GM18858 (cell line): ENCODE data around the gene C19orf38.

Experiments used
- ATAC-seq: cut with Tn5 transposase; IDR thresholded peaks from one replicate; pipeline ENCODE4 v1.9.1; 2021; ENCODE audit not compliant: unreplicated experiment

The C19orf38 gene, protein sequence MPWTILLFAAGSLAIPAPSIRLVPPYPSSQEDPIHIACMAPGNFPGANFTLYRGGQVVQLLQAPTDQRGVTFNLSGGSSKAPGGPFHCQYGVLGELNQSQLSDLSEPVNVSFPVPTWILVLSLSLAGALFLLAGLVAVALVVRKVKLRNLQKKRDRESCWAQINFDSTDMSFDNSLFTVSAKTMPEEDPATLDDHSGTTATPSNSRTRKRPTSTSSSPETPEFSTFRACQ

DNA sequence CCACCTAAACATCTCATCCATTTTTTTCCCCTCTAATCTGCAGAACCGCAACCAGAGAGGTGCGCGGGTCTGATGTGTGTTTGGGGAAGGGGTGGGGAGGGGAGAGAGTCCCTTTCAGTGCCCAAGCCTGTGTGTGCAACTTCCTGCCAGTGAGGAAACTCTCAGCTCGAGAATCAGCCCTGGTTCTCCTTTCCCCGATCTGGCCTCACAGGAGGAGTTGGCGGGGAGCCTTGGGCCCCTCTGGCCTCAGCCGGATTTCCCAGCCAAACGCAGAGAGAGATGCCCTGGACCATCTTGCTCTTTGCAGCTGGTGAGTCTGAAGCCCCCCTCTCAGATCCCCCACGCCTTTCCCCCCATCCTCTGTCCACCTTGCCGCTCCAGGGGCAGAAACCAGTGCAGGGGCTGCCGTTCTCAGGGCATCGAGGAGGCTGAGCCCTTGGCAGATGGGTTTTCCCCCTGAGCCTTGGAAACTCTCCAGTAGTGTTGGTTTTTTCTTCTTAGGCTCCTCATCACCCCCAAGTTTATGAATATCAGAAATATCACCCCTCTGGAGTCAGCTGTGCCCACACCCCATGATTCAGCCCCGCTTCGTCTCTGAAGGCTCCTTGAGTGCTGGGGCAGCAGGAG, at the start of gene C19orf38:
C19orf38 (plus strand) TSS at position 186 of the 627 bp plus-strand sequence; CDS start at position 280, 94 bp downstream.
- no peak for ATAC-seq

GRCh38 chr19:10800488-10800887, 47.7 kb upstream of the C19orf38 start:
- no peak for ATAC-seq

GRCh38 chr19:10802479-10802878, 45.7 kb upstream of the C19orf38 start:
- ATAC-seq: no peak

- no peak for ATAC-seq
Observed at GRCh38 chr19:10803252-10803651, 45.0 kb upstream of the C19orf38 start.

- no peak for ATAC-seq
Observed at GRCh38 chr19:10805065-10805757, 43.0 kb upstream of the C19orf38 start.

GRCh38 chr19:10805758-10806247, 42.4 kb upstream of the C19orf38 start:
- no peak for ATAC-seq

DNA sequence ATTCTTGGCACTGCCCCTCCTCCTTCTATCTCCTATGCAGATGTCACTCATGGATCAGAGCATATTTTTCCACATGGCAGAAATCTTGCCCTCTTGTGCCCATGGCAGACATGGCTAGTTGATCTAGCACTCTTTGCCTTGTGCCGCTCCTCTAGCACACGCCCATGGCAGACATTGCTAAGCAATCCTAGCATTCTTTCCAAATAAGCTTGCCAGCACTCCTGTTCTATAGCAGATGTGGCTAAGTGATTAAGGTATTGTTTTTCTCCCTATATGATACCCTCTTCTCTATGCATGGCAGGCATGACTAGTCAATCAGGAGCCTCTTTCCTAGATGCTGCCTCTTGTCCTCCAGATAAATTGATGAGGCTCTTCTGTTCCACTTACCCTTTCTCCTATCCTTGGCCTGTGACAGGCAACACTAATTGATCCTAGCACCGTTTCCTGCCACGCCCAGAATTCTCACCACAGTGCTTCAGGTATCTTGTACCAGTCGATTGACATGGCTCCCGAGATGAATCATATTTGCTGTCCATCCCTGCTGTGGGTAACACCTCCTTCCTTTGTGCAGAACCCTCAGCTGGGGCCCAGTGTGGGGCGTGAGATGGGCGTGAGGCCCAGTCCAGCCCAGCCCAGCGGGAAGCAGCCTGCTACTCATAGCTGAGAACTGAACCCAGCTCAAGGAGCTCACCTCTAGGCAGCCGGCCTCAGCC, 39.1 kb upstream of the C19orf38 start:
- no peak for ATAC-seq

DNA sequence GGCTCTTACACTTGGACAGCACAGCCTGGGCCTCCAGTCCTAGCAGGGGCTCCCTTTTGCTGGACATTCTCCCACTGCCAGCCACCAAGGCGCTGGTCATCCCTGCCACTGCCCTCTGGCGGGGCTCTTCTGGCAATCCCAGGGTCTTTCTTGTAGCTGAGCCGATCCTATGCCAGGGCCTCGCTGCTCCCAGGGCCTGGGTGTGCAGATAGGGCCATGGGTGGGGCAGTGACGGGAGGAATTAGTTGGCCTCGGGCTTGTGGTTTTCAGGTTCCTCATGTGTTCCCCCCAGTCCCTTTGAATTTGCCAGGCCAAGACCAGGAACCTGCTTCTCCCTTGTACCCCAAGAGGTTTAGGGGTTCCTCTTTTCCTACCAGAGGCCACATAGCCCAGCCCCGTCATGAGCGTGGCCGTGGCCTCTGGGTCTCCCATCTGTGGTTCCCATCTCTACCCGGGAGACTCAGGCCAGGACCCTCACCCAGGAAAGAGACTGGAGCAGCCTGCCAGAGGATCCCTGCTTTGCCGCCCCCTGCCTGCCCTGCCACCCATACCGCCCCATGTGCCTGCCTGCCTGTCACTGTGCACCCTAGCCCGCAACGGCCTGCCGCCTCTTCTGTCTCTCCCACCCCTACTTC, 38.4 kb upstream of the C19orf38 start:
- no peak for ATAC-seq

DNA sequence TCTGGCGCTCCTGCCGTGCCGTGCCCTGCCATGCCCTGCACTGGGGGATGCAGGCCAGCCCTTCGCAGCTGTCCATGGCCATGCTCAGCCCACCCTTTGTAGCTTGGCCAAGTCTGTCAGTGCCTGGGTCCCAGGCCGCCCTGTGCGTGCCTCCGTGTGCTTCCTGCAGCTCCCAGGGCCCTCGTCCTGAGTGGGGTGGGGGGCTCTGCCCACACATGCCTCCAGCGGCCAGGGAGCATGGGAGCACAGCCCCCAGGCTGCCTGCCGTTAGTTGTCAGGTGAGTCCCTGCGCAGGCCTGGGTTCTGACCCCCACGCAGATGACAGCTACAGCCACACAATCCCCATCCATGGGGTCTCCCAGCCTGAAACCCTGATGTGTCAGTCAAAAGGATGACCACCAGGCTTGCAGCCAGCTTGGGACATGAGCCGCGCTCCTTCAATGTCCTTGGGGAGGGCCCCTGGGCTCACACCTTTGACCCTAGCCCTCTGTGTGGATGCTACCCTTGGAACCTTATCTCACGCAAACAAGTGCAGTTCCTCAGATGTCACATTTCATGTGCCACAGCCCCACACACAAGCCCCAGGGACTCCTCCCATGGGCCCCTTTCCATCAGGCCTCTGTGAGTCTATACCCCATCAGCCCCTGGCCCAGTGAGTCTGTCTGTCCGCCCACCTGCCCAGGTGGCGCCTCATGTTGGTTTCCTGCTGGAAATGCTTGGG, 36.7 kb upstream of the C19orf38 start:
- ATAC-seq: no peak

- no peak for ATAC-seq
Observed at GRCh38 chr19:10812196-10812595, 36.0 kb upstream of the C19orf38 start.

GRCh38 chr19:10812902-10813404, 35.3 kb upstream of the C19orf38 start:
- ATAC-seq: no peak

- ATAC-seq: no peak
Observed at GRCh38 chr19:10815007-10815536, 33.1 kb upstream of the C19orf38 start.

GRCh38 chr19:10815969-10816644, 32.1 kb upstream of the C19orf38 start:
- ATAC-seq: no peak

- ATAC-seq: no peak
Observed at GRCh38 chr19:10816691-10817090, 31.5 kb upstream of the C19orf38 start.

DNA sequence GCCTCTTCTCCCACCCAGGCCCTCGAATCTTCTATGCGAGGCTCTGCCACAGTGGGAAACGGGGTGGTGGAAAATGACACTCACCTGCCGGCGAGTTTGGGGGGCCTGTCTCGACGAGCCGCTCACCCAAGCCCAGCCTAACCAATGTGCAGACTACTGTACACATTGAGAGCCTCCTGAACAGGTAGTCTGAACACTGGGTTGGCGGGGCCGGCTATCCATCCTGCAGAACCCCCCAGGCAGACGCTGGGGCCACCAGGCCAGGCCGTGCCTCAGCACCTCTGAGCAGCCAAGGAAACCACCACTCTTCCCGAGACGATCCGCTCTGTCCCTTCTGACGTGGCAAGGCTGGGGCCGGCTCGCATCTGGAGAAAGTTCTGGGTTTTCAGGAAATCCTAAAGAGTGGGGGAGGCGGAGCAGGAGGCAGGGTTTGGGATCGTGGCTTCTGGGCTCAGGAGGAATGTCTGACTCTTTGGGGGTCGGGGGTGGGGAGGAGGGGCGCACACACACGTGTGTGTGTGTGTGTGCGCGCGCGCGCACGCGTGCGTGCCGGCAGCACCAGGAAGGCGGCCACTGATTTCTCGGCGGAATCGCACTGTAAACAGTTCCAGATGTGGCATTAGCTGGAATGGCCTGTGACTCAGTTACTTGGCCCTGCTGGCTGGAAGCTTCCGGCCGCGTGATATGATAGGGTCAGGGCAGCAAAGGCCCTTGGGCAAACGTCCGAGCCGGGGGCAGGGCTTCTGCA, 30.8 kb upstream of the C19orf38 start:
- ATAC-seq: no peak

DNA sequence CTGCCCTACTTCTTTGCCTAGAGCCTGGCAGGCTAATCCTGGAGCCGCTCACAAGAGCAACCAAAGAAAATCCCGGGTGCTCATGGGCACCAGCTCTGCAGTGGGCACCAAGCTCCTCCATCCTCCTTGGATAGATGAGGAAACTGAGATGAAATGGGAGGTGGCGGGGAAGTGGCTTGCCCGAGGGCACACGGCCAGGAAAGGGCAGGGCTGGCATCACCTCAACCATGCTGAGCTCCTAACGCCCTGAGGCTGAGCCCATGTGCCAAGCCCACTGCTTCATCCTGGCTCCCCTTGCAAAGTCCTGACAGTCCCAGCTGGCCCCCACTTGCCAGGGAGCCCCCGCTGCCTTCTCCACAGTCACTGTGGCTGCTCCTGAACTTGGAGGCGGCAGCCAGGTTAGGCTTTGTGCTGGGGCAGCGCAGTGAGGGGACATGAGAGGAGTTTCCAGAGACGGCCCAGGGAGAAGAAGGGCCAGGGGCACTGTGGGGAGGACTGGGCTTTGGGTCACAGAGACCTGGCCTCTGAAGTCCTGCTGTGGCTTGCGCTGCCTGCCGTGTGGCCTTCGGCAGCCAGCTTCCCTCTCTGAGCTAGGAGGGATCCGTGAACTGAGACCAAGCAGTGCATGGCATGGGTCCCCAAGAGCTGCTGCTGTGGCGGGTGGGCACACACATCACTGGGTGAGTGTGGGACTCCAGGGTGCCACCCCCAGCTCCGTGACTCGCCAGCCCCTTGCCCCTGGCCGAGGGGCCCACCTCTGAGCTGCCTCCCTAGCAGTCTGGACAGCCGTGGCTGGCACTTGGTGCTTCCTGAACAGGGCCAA, 29.7 kb upstream of the C19orf38 start:
- ATAC-seq: no peak

GRCh38 chr19:10819124-10820060, 28.8 kb upstream of the C19orf38 start:
- ATAC-seq: no peak
